OCI-LY3 (cell line): ENCODE data around the gene OXLD1.

Experiments used
- CTCF ChIP-seq: fragments of 200-600, 300-600 bp; sonication (generic); IDR thresholded peaks from 2 replicates; pipeline ENCODE4 v1.5.1; 2014; ENCODE audit warnings: antibody characterized with exemption, low read length, low read depth
- EZH2phosphoT487 ChIP-seq: fragments of 200-600 bp; shearing (Covaris generic); IDR thresholded peaks from 2 replicates; pipeline ENCODE4 v1.6.1; 2018; ENCODE audit warnings: antibody characterized with exemption, mixed run types, low read depth

DNA sequence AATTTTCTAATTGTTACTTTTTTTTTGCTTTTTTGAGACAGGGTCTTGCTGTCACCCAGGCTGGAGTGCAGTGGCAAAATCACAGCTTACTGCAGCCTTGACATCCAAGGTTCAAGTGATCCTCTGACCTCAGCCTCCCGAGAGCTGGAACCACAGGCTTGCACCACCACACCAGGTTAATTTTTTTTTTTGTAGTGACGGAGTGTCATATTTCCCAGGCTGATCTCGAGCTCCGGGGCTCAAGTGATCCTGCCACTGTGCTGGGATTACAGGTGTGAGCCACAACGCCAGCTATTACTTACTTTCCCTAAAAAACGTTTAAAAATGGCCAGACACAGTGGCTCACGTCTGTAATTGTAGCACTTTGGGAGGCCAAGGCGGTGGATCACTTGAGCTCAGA, 36.1 kb downstream of the OXLD1 start:
- TF ChIP-seq CTCF, result no peak
- no peak for TF ChIP-seq EZH2phosphoT487
